SK-N-MC (cell line): ENCODE results near the gene NFE2.
A peak's percentile ranks its signal among the peaks of the same experiment; 100 is the strongest.

Experiments
- DNase-seq: peaks from one replicate; pipeline ENCODE4 v3.0.0-alpha.2; 2011; ENCODE audit warnings: low read depth, low spot score
- H3K27ac ChIP-seq: fragments of 200-600 bp; sonication (generic); 2 replicates; pipeline ENCODE4 v1.5.1; 2016; ENCODE audit warnings: mixed run types
- H3K36me3 ChIP-seq: fragments of 200-600 bp; sonication (generic); 2 replicates; pipeline ENCODE4 v1.6.1; 2017; ENCODE audit warnings: antibody characterized with exemption, low read length, mixed read lengths; ENCODE audit not compliant: insufficient read depth
- H3K4me3 ChIP-seq: fragments of 200-600 bp; sonication (generic); 2 replicates; pipeline ENCODE4 v1.5.1; 2016
- H3K9ac ChIP-seq: fragments of 200-600 bp; sonication (generic); 2 replicates; pipeline ENCODE4 v1.8.0; 2017; ENCODE audit warnings: mixed run types, mixed read lengths; ENCODE audit not compliant: insufficient read length
- H3K9me3 ChIP-seq: fragments of 200-600 bp; sonication (generic); 2 replicates; pipeline ENCODE4 v1.6.1; 2017; ENCODE audit warnings: low read depth, mild to moderate bottlenecking, antibody characterized with exemption, low read length, moderate library complexity, mixed read lengths
- EZH2 ChIP-seq: fragments of 200-600 bp; sonication (generic); IDR thresholded peaks from one replicate; pipeline ENCODE4 v1.6.1; 2017; ENCODE audit warnings: antibody characterized with exemption
- FOXP2 ChIP-seq: optimal IDR thresholded peaks from 2 replicates; pipeline ENCODE3; 2011; ENCODE audit warnings: mild to moderate bottlenecking, moderate library complexity; ENCODE audit not compliant: insufficient read depth; ENCODE audit errors: extremely low read length, control extremely low read depth
- POLR2AphosphoS5 ChIP-seq: IDR thresholded peaks from 2 replicates; pipeline ENCODE4 v1.6.1; 2012; ENCODE audit warnings: mild to moderate bottlenecking, low read depth, low read length, borderline replicate concordance

Gene NFE2

DNA sequence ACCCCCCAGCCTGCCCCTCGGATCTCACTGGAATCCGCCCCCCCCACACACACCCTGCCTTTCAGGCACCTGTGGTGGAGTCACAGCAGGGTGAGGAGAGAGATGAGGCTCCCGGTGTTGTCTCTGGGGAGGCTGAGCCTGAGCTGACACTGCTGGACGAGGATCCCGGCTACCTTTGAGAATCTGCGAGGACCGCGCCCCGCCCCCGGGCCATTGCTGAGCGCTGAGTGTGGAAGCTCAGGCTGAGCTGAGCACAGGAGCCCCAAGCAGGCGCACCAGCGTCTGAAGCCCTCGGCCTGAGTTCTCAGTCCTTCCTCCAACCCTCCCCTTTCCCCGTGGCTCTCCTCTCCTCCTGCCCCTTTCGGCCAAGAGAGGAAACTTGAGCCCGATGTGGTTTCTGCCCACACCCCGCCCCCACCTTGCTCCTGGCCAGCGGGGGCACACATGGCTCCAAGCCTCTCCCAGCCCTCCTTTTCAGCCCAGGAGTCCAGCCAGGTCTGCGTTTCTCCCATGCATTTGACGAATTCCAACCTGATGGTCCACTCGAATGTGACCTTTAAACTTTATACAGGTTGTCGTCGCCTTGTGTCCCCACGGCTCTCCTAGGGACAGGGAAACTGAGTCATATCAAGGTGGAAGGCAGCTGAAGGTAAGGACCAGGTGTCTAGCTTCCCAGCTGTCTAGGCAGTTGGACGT is at the start of gene NFE2:
NFE2 (minus strand) TSS at position 284 of the 696 bp plus-strand sequence. CDS start 5,767 bp downstream, outside the sequence.
- H3K36me3 ChIP-seq, result no peaks in the 10 kb centered on the region
- no peak within 1 kb of the TSS for H3K4me3 ChIP-seq
- H3K9ac ChIP-seq, result no peak within 1 kb of the TSS
- no peak for TF ChIP-seq FOXP2
- TF ChIP-seq POLR2AphosphoS5, result no peak
- no peak for TF ChIP-seq EZH2
- no peaks in the 10 kb centered on the region for H3K9me3 ChIP-seq
- no peak for DNase-seq
- no peak within 1 kb of the TSS for H3K27ac ChIP-seq

DNA sequence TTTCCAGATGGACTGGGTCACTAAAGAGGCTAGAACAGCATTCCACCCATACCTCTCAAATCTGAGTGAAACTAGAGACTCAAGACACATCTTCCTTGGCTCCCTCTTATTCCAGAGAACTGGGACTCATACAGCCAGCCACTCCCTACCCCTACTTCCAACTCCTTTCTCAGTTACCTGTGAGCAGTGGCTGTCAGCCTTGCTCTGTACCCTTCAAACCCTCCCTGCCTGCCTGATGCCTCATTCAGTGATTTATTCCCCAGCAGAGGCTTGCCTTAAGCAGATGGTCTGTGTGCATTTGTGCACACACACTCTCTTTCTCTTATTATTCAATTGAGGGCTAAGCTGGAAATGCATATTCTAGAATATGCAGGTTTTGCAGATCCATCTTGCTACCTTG is 48.9 kb upstream of the NFE2 start:
- peaks cover 52% of the 10 kb centered on the region for H3K36me3 ChIP-seq
- no peak overlapping the region for H3K9ac ChIP-seq
- H3K4me3 ChIP-seq, result no peak overlapping the region
- H3K27ac ChIP-seq, result peak overlapping the region; percentile 99
- TF ChIP-seq POLR2AphosphoS5 (no peak), EZH2 (no peak), FOXP2 (no peak)
- H3K9me3 ChIP-seq, result no peaks in the 10 kb centered on the region
- DNase-seq, result no peak

DNA sequence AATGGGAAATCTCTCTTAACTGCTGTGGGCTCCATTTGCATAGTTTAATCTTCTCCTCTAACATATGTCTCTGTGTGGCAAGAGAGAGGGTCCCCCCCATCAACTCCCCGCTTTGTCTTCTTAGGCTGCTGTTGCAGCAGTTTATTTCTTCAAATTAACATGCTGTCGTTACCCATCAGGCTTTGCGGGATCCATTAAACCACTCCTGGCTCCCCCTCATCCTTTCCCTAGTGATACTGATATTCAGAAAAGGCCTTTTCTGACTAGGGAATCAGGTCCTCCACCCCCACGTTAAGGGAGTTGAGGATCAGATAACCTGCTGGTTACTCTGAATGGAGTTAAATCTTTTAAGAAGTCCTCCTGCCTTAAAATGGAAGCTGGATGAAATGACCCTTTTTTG is 48.2 kb upstream of the NFE2 start:
- Histone ChIP-seq H3K4me3 (no peak overlapping the region), H3K9me3 (no peaks in the 10 kb centered on the region), H3K9ac (no peak overlapping the region), H3K27ac (peak overlapping the region; percentile 99), H3K36me3 (peaks cover 54% of the 10 kb centered on the region)
- DNase-seq, result no peak
- no peak for TF ChIP-seq FOXP2
- no peak for TF ChIP-seq EZH2
- TF ChIP-seq POLR2AphosphoS5, result no peak

DNA sequence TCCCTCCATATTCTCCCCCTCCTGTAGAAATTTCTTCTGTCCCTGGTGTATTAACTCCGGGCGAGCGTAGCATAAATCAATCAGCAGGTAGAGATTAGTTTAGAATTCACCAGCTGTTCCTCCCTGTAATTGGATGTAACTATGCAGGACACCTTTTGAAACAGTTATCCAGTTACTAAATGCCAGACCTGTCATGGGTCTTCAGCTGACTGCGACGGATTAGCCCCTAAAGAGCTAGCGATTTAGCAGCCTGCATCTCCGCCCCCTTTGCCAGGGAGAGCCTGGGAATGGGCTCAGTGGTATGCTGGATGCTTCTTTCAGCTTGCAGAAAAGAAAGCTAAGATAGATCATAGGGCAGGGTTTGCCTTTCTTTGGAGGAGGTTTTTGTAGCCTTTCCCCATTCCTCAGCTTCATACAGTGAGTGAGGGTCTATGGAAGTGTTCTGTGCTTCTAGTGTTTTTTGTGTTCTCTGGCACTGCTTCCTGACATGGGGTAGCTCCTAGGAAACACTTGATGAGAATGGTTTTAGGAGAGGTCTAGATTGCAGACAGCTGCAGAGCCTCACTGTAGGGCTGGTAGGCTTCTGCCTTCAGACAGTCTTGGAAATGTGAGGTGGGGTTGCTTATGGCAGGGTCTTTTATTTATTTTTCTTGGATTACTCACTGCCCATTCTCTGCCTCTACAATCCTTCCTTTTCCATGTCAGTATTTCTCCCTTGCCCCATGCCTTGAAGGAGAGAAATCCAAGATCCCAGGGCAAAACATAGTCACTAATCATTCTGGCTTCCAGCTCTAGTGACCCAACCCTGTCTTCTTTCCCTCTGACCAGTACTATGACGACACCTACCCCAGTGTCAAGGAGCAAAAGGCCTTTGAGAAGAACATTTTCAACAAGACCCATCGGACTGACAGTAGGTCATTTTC is 40.8 kb upstream of the NFE2 start:
- no peak for DNase-seq
- Histone ChIP-seq H3K36me3 (peaks cover 46% of the 10 kb centered on the region), H3K9ac (no peak overlapping the region), H3K27ac (no peak overlapping the region), H3K4me3 (no peak overlapping the region), H3K9me3 (no peaks in the 10 kb centered on the region)
- TF ChIP-seq POLR2AphosphoS5 (no peak), FOXP2 (no peak), EZH2 (no peak)

DNA sequence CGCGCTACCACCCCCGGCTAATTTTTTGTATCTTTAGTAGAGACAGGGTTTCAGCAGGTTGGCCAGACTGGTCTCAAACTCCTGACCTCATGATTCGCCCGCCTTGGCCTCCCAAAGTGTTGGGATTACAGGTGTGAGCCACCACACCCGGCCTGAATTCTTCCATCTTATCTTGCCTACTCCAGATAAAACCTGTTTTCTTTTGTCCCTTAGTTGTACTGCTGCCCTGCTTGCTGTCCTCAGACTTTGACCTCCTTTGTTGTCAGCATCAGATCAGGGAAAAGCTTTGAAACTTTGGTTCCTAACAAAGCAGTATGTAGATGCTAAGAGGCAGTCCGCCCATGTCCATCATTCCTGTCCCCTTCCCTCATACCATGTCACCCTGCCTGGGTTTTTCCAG is 40.0 kb upstream of the NFE2 start:
- no peak for DNase-seq
- no peak overlapping the region for H3K9ac ChIP-seq
- peaks cover 44% of the 10 kb centered on the region for H3K36me3 ChIP-seq
- H3K27ac ChIP-seq, result no peak overlapping the region
- no peak overlapping the region for H3K4me3 ChIP-seq
- no peaks in the 10 kb centered on the region for H3K9me3 ChIP-seq
- TF ChIP-seq FOXP2, result no peak
- TF ChIP-seq EZH2, result no peak
- TF ChIP-seq POLR2AphosphoS5, result no peak

DNA sequence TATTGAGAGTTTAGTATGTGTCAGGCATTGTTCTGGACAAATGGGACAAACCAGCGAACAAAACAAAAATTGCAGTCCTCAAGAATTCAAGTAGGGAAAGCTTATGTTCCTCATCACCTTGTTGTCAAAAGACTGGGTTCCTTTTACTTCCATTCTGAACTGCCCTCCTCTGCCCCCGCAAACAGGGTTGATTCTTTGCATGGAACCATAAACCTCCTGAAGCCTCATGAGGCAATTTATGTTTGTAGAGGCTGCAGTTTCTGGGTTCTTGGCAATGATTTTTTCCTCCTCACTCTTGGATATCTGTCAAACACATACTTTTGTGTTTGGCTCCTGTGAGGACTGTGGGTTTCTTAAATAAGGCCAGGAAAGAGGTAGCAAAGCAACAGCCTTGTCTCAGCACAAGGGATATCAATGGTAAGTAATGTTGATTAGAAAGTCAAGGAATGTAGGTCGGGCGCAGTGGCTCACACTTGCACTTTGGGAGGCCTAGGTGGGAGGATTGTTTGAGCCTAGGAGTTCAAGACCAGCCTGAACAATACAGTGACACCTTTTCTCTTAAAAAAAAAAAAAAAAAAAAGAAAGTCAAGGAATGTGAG is 38.0 kb upstream of the NFE2 start:
- Histone ChIP-seq H3K9me3 (no peaks in the 10 kb centered on the region), H3K27ac (no peak overlapping the region), H3K9ac (no peak overlapping the region), H3K36me3 (peaks cover 31% of the 10 kb centered on the region), H3K4me3 (no peak overlapping the region)
- TF ChIP-seq FOXP2, result no peak
- no peak for TF ChIP-seq EZH2
- no peak for TF ChIP-seq POLR2AphosphoS5
- DNase-seq, result no peak

DNA sequence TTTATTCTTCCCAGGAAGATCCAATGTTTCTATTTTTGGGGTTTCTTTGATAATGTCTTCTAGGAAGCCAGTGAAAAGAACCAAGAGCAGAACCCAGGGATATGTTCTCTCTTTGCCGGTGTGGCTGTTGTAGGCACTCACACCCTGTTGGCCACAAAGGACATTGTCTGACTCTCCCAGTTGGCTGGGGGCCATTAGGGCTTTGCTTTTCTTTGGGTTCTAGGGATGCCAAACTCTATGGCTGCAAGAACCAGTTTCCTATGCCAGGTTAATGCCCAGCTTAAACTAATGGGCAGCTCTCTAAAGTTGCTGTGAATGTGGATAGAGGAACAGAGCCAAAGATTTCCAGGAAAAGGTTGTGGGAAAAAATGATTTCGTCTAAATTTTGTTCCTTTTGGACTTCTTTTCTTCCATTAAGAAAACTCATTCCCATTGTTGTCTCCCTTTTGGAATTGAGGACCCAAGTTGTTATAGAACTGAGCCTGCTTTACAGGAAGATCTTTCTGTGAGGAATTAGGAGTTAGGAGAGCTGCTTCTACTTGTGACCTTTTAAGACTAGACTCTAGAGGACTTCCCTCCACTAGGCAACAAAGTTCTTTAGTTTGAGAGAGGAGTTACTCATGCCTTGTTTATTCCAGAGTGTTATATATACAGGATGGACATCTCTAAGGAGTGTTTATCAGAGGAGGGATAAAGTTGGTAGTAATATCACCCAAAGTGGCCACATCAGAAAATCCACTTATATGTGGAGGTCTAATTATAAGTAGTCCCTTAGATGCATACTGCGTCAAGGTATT is 37.2 kb upstream of the NFE2 start:
- peak overlapping the region; percentile 55; the same call in 1 of the 2 replicates for H3K27ac ChIP-seq

More for the DNA sequence above, 37.2 kb upstream of the NFE2 start:
- Histone ChIP-seq H3K9me3 (no peaks in the 10 kb centered on the region), H3K9ac (peak overlapping the region; percentile 3), H3K36me3 (peaks cover 23% of the 10 kb centered on the region), H3K4me3 (no peak overlapping the region)
- TF ChIP-seq POLR2AphosphoS5 (no peak), FOXP2 (no peak), EZH2 (no peak)
- DNase-seq, result no peak
